Hematopoietic multipotent progenitor cell treated with erythropoietin and hydrocortisone succinate and interleukin-3 and kit ligand, for 6 days (in vitro differentiated cells): ENCODE data around the gene CES4A.
"Not testable (repeated sequence)": the region's sequence is repeated elsewhere in the genome, so short reads cannot be mapped to it uniquely, and the experiment has no call there.

Experiments
- DNase-seq: peaks from one replicate; pipeline ENCODE4 v3.0.0-alpha.2; 2015

CES4A gene

DNA sequence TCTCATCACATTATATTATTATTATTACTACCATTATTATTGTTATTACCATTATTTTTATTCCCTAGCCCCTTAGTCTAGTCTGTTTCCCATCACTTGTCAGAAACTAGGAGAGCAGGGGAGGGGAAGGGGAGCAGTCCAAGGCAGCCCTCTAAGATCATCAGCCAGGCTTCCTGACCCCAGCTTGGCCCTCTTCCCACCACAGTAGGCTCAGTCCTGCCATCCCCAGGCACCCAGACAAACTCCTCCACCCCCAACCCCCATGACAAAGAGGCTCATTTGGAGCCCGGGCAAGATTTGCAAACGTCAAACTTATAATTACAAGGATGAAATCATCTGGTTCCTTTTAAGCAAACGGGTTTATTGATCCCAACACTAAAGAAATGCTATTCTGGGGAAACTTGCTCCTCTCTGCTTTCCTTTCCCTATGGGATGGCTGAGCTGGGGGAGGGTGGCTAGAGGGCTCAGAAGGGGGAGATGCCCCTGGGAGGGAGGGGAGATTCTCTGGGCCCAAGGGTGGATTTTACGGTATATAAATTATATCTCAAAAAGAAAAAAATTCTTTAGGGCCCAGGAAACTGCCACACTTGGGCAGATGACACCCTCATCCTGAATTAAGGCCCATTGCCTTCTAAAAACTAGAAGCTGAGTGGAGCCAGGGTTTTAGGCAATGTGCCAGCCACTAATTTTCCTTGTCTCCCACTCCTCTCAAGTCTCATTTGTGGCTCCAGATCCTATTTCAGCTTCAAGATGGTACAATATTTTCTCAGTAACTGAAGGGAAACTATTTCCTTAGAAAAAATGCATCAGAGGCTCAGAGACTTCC, 36.2 kb downstream of the CES4A start:
- DNase-seq = no peak

DNA sequence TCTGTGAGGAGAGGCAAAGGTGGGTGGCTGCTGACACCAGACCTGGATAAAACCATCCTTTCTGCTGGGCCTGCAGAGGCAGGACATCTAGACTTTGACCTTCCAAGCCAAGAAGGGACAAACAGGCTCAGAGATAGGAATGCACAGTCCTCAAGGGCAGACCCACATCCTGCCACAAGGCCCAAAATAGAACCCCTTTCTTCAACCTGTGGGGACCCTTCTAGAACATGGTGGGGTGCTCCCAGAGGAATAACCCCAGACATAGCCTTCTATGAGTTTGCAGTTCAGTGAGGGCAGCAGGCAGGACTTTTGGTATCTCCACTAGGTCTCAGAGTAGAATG, 36.8 kb downstream of the CES4A start:
- no peak for DNase-seq

DNA sequence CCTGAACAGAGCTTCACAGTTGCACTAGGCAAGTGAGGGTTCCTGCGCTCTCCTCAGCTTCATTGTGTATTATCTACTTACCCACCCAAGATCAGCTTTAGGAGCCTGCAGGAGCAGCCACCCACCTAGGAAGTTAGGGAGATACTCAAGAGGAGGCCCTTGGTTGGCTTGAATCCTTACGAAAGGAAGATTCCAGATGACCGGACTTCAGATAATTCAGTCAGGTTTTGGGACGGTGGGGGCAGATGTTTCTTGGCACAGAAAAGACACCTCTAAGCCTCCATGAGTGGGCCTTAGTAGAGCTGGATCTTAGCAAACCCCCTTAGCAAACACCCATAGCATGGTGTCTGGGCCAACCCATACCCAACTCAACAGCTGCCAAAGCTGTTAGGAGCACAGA, 38.2 kb downstream of the CES4A start:
- no peak for DNase-seq

- no peak for DNase-seq
Observed at GRCh38 chr16:67027046-67027445, 38.7 kb downstream of the CES4A start.

- no peak for DNase-seq
Observed at GRCh38 chr16:67028167-67028695, 39.8 kb downstream of the CES4A start.

- peak; percentile 92 for DNase-seq
Observed at GRCh38 chr16:67028696-67029253, 40.4 kb downstream of the CES4A start, which contains the start of gene CBFB. CBFB (plus strand) TSS chr16:67029149; CDS start chr16:67029408, 259 bp downstream.

- peak; percentile 76 for DNase-seq
Observed at GRCh38 chr16:67029254-67030096, 41.1 kb downstream of the CES4A start.

- no peak for DNase-seq
Observed at GRCh38 chr16:67030221-67030962, 42.0 kb downstream of the CES4A start.

DNA sequence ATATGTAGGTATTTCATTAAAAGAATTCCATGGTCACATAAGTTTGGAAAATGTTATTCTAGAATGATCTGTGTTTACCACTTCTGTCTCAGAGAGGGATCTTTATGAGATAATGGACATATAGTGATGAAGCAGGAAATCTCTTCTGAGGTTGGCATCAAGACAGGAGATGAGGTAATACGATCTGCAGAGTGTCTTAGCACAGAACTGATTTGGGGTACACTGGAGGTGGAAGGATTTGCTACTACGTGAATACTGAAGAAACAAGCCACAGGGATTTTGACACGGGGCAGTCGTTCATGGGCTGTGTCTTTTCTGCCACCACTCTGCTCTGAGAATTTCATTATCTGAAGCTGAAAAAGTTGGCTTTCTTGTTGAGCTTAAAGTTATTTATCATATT, 46.1 kb downstream of the CES4A start:
- peak; percentile 25 for DNase-seq

DNA sequence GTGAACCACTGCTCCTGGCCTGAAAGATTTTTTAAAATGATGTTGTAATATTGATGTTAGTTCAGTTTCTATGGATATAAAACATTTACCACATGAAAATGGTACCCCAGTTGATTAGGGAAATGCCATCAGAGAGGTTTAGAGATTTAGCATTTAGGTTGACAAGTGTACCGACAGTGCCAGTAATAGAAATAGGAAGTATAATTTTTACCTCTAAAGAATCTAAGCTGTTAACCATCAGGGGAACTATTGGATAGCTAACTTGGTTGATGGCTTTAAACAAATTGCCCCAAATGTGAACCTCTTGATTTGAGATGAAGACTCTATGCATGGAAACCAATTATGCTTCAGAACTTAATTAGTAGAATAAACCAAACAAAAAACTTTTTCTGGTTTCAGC, 47.0 kb downstream of the CES4A start:
- DNase-seq = no peak

GRCh38 chr16:67036323-67036741, 47.9 kb downstream of the CES4A start:
- DNase-seq = no peak

- DNase-seq = no peak
Observed at GRCh38 chr16:67039260-67040020, 51.1 kb downstream of the CES4A start.

DNA sequence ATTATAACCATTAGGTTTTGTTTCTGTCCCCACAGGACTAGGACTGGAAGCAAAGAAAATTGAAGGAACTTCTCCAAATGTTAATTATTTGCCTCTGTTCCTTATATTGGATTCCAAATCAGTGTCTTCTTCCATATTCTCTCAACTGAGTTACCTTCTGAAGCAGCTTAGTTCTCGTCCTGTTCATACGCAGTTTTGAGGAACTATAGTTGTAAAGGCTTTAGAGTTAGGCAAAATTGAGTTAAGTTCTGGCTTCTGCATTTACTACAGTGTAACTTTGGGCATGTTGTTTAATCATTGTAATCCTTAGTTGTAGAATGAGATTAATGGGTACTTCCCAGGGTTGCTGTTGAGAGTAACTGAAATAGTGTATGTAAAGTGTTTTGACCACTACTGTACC, 51.8 kb downstream of the CES4A start:
- no peak for DNase-seq

- no peak for DNase-seq
Observed at GRCh38 chr16:67040906-67041305, 52.5 kb downstream of the CES4A start.

DNA sequence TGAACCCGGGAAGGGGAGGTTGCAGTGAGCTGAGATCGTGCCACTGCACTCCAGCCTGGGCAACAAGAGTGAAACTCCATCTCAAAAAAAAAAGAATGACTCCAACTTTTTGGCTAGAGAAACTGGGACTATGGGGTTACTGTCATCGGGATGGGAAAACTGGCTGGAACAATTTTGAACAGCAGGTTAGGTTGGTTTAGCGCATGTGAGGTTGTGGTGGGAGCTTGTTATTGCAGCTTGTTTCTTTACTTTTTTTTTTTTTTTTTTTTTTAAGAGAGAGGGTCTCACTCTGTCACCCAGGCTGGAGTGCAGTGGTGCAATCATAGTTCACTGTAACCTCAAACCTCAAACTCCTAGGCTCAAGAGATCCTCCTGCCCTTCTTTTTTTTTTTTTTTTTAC, 53.1 kb downstream of the CES4A start:
- not testable (repeated sequence) for DNase-seq

DNA sequence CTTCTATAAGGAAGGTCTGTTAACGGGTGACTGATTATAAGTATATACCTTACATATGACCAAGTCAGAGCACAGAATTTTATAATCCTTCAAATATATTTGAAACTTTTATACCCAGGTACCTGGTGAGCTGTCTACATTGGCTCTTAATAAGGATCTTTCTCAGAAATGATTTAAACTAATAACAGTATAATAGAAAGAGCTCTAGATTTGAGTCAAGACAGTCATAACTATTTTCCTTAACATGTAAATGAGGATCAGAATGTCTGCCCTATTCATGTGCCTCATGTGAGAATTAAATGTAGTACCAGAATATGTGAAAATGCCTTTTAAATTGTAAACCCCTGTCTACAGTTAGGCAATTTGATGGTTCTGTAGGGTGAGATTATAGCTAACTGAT, 55.0 kb downstream of the CES4A start:
- no peak for DNase-seq

DNA sequence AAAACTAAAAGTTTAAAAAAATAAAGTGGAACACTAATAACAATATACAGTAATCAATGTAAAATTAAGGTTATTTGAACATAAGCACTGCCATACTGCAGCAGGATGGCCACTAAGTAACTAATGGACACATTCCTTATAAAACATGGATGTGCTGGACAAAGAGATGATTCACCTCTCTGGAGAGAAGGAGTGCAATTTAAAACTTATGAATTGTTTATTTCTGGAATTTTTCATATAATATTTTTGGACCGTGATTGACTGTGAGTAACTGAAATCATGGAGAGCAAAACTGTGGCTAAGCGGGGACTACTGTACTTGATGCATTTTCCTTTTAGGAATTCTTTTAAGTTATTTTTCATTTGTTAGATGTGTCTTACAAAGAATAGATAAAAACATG, 62.4 kb downstream of the CES4A start:
- no peak for DNase-seq

DNA sequence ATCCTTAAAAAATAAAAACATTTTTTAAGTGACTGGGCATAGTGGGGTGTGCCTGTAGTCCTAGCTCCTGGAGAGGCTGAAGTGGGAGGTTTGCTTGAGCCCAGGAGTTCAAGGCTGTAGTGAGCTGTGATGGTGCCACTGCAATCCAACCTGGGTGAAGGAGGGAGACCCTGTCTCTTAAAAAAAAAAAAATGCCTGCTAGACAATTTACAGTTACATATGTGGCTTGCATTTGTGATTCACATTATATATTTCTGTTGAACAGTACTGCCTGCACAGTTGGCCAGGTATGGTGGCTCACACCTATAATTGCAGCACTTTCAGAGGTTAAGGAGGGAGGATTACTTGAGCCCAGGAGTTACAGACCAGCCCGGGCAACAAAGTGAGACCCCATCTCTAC, 64.0 kb downstream of the CES4A start:
- no peak for DNase-seq

- DNase-seq = no peak
Observed at GRCh38 chr16:67053767-67054334, 65.5 kb downstream of the CES4A start.

GRCh38 chr16:67054901-67055300, 66.5 kb downstream of the CES4A start:
- no peak for DNase-seq

DNA sequence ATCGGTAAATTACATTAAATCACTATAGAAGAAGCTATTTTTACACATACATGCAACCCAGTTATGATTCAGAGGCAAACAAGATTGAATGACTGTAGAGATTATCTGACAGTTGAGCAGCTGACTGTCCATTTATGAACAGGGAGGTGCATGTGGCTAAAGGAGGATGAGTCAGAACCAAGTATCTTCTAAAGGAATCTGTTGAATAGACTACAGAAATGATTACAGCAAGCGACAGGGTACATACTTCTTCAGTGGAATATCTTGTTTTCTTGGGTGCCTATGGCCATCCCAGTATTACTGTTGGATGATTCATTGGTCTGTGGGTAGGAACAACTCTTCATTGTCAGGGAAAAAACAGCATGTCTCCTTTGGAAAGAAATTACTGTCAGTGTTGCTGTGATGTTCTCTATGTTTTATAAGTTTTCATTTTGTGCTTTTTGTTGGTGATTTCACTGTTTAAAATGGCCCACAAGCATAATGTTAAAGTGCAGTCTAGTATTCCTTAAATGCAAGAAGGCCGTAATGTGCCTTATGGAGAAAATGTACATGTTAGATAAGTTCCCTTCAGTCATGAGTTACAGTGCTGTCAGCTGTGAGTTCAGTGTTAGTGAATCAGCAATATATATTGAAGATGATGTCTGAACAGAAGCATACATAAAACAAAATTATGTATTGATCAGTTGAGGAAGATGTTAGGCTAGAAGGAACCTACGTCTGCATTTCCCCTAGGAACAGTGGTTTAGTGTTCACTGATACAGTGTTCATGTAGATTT, 67.5 kb downstream of the CES4A start:
- DNase-seq = peak; percentile 76
